GM20000 (cell line): Measurements from ENCODE around the gene MAGED1.
A peak's percentile ranks its signal among the peaks of the same experiment; 100 is the strongest.
"Not testable (repeated sequence)": the region's sequence is repeated elsewhere in the genome, so short reads cannot be mapped to it uniquely, and the experiment has no call there.

Source experiments
- DNase-seq: peaks from one replicate; pipeline ENCODE4 v3.0.0; 2012; ENCODE audit warnings: low spot score
- CTCF ChIP-seq: IDR thresholded peaks from 2 replicates; pipeline ENCODE4 v1.5.1; 2012; ENCODE audit warnings: mild to moderate bottlenecking, control low read depth; ENCODE audit errors: extremely low read depth, missing control alignments

The MAGED1 gene

GRCh38 chrX:51894697-51895336 is 1.4 kb downstream of the MAGED1 start:
- peak; percentile 20 for DNase-seq
- TF ChIP-seq CTCF, result no peak

- DNase-seq, result no peak
- no peak for TF ChIP-seq CTCF
These were observed 3.2 kb downstream of the MAGED1 start for GRCh38 chrX:51896626-51897025.

- DNase-seq, result no peak
These were observed 6.3 kb downstream of the MAGED1 start for GRCh38 chrX:51899741-51900140.

GRCh38 chrX:51902510-51903050 is 9.2 kb downstream of the MAGED1 start:
- no peak for DNase-seq
- no peak for TF ChIP-seq CTCF

More at GRCh38 chrX:51899741-51900140, 6.3 kb downstream of the MAGED1 start:
- TF ChIP-seq CTCF, result no peak

- DNase-seq, result not testable (repeated sequence)
These were observed 11.7 kb downstream of the MAGED1 start for GRCh38 chrX:51905152-51905551.

- TF ChIP-seq CTCF, result no peak
- no peak for DNase-seq
These were observed 12.3 kb downstream of the MAGED1 start for GRCh38 chrX:51905711-51906110.

- no peak for TF ChIP-seq CTCF
- no peak for DNase-seq
These were observed 24.2 kb downstream of the MAGED1 start for GRCh38 chrX:51917604-51918003.

- DNase-seq, result no peak
- no peak for TF ChIP-seq CTCF
These were observed 29.1 kb downstream of the MAGED1 start for GRCh38 chrX:51922561-51922960.
